ENCODE data around the gene DYNC1I1.

DNA sequence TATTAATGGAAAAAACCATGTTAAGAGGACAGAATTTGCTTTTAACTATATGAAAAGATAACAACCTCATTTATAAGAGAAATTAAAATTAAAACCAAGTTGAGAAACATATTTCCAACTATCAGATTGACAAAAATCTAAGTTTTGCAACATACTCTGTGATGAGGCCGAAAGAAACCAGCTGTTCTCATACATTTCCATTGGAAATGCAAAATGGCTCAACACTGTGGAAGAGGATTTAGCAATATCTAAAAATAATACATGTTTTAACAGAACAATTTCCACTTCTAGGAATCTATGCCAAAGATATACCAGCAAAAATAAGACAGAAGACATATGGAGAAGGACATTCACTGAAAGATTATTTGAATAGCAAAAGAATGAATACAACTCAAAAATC is 268.8 kb downstream of the DYNC1I1 start:
- TF ChIP-seq, protein P1, sequence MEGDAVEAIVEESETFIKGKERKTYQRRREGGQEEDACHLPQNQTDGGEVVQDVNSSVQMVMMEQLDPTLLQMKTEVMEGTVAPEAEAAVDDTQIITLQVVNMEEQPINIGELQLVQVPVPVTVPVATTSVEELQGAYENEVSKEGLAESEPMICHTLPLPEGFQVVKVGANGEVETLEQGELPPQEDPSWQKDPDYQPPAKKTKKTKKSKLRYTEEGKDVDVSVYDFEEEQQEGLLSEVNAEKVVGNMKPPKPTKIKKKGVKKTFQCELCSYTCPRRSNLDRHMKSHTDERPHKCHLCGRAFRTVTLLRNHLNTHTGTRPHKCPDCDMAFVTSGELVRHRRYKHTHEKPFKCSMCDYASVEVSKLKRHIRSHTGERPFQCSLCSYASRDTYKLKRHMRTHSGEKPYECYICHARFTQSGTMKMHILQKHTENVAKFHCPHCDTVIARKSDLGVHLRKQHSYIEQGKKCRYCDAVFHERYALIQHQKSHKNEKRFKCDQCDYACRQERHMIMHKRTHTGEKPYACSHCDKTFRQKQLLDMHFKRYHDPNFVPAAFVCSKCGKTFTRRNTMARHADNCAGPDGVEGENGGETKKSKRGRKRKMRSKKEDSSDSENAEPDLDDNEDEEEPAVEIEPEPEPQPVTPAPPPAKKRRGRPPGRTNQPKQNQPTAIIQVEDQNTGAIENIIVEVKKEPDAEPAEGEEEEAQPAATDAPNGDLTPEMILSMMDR (conservative IDR thresholded peaks at IDR 0.05) = no peak
- no peak for TF ChIP-seq EZH2 (IDR thresholded peaks at IDR 0.05; ENCODE audit: low read depth)
